Measurements from ENCODE around the gene SELENOS. TPM values are rescaled to one million over a fixed set of nuclear protein-coding genes. Genes with fewer than 3 reads are reported as not detected.

The SELENOS gene
- total and polyA plus RNA-seq, 7 donors: 25.7 to 201 (median 98.9) TPM

DNA sequence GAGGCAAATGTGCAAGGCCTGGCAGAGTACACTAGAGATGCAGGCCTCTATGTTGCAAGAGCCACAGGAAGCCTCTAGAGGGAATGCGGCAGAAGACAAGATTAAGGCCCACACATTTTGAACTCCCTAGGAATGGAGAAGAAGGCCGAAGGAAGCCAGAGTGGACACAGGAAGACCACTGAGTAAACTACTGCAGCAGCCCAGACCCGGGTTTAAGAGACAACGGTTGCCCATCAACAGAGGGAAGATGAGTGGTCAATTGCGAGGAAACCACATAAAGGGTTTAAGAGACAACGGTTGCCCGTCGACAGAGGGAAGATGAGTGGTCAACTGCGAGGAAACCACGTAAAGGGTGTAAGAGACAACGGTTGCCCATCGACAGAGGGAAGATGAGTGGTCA is 40.0 kb downstream of the SELENOS start:
- intact Hi-C loops (cut with DNase I): no loop called here
- 86 to 94% (median 92%) methylated on average over 12 of the region's 12 CpGs for WGBS, 3 donors
- ATAC-seq (no peak), DNase-seq (no peak)
- H3K36me3 ChIP-seq (ENCODE audit: insufficient read depth in 1 of 2, low read depth in 1 of 2): peaks cover 3 to 24% of the 10 kb centered on the region in 2 donors
- peaks cover 37% of the 10 kb centered on the region for H3K4me1 ChIP-seq
- H3K9me3 ChIP-seq: no peaks in the 10 kb centered on the region
- no peak for TF ChIP-seq CTCF (IDR thresholded peaks at IDR 0.05)
- H3K27me3 ChIP-seq (ENCODE audit: insufficient read depth in 3 of 3, low read length in 2 of 3): no peaks in the 10 kb centered on the region
- no peak overlapping the region for H3K27ac ChIP-seq
- H3K4me3 ChIP-seq: no peak overlapping the region

- Histone ChIP-seq H3K9me3 (peaks cover 3% of the 10 kb centered on the region), H3K36me3 (ENCODE audit: insufficient read depth in 1 of 2, low read depth in 1 of 2) (peaks cover 0 to 24% of the 10 kb centered on the region in 2 donors)
- 67 to 80% (median 74%) methylated on average over 5 of the region's 5 CpGs for WGBS, 3 donors
Measured at GRCh38 chr15:101233651-101234280, 43.5 kb downstream of the SELENOS start.

GRCh38 chr15:101232677-101233076 is 44.6 kb downstream of the SELENOS start:
- ATAC-seq (peak; percentile 87 to 96 (median 92)), DNase-seq (peak in 1 of 2 donors; percentile 36)
- TF ChIP-seq CTCF (IDR thresholded peaks at IDR 0.05): no peak
- Histone ChIP-seq H3K4me3 (peak overlapping the region; percentile 9), H3K4me1 (peaks cover 17% of the 10 kb centered on the region), H3K27me3 (ENCODE audit: insufficient read depth in 3 of 3, low read length in 2 of 3) (no peaks in the 10 kb centered on the region), H3K27ac (peak overlapping the region; percentile 50), H3K36me3 (ENCODE audit: insufficient read depth in 1 of 2, low read depth in 1 of 2) (peaks cover 0 to 24% of the 10 kb centered on the region in 2 donors), H3K9me3 (peaks cover 13% of the 10 kb centered on the region)
- 42 to 59% (median 44%) methylated on average over 5 of the region's 5 CpGs for WGBS, 3 donors
- intact Hi-C loops (cut with DNase I): no loop called here

More at GRCh38 chr15:101233651-101234280, 43.5 kb downstream of the SELENOS start:
- no peak overlapping the region for H3K4me3 ChIP-seq
- TF ChIP-seq CTCF (IDR thresholded peaks at IDR 0.05): no peak
- ATAC-seq: no peak
- H3K27ac ChIP-seq: no peak overlapping the region
- no peak for DNase-seq
- H3K4me1 ChIP-seq: peaks cover 17% of the 10 kb centered on the region
- H3K27me3 ChIP-seq (ENCODE audit: insufficient read depth in 3 of 3, low read length in 2 of 3): no peaks in the 10 kb centered on the region
- intact Hi-C loops (cut with DNase I): no loop called here

DNA sequence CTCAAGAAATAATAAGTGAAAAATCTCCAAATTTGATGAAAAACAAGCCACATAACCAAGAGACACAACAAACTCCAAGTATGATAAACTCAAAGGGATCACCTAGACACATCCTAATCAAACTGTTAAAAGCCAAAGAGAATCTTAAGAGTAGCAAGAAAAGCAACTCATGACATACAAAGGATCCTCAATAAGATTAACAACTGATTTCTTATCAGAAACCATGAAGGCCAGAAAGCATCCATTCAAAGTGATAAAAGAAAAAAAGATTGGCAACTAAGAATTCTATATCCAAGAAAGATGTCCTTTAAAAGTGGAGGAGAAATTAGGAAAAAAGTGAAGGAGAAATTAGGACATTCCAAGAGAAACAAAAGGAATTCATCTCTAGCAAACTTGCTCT is 49.0 kb downstream of the SELENOS start:
- intact Hi-C loops (cut with DNase I): no loop called here
- Histone ChIP-seq H3K36me3 (ENCODE audit: insufficient read depth in 1 of 2, low read depth in 1 of 2) (peaks cover 0 to 5% of the 10 kb centered on the region in 2 donors), H3K27ac (no peak overlapping the region), H3K27me3 (ENCODE audit: insufficient read depth in 3 of 3, low read length in 2 of 3) (no peaks in the 10 kb centered on the region), H3K4me1 (peaks cover 17% of the 10 kb centered on the region), H3K9me3 (peaks cover 13% of the 10 kb centered on the region), H3K4me3 (no peak overlapping the region)
- ATAC-seq: no peak
- no peak for TF ChIP-seq CTCF (IDR thresholded peaks at IDR 0.05)
- no peak for DNase-seq

DNA sequence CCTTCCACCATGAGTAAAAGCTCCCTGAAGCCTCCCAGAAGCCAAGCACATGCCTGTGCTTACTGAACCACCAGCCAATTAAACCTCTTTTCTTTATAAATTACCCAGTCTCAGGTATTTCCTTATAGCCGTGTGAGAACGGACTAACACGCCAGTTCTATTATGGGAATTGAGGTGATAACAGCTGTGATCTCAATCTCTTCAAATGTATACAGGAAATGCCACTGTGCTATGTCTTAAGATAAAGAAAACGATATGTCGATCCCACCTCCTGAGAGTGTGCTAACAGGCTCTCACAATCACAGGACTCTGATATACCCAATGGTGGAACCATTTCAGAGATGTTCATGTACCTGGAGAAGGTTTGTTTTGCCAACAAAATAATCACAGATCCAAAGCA is 51.6 kb downstream of the SELENOS start:
- intact Hi-C loops (cut with DNase I): no loop called here
- DNase-seq (no peak), ATAC-seq (no peak)
- no peak for TF ChIP-seq CTCF (IDR thresholded peaks at IDR 0.05)
- Histone ChIP-seq H3K4me1 (peaks cover 7% of the 10 kb centered on the region), H3K27me3 (ENCODE audit: insufficient read depth in 3 of 3, low read length in 2 of 3) (no peaks in the 10 kb centered on the region), H3K36me3 (ENCODE audit: insufficient read depth in 1 of 2, low read depth in 1 of 2) (no peaks in the 10 kb centered on the region), H3K4me3 (no peak overlapping the region), H3K9me3 (peaks cover 13% of the 10 kb centered on the region), H3K27ac (no peak overlapping the region)
- 67 to 83% (median 77%) methylated on average over 5 of the region's 5 CpGs for WGBS, 3 donors

All from psoas muscle (tissue), 8 donors.